Measurements from ENCODE around the gene ITGA7. TPM values are rescaled to one million over a fixed set of nuclear protein-coding genes. Genes with fewer than 3 reads are reported as not detected.

The ITGA7 gene
- total RNA-seq, 4 donors from 2014 or later = 6.8 to 167 (median 29.4) TPM

DNA sequence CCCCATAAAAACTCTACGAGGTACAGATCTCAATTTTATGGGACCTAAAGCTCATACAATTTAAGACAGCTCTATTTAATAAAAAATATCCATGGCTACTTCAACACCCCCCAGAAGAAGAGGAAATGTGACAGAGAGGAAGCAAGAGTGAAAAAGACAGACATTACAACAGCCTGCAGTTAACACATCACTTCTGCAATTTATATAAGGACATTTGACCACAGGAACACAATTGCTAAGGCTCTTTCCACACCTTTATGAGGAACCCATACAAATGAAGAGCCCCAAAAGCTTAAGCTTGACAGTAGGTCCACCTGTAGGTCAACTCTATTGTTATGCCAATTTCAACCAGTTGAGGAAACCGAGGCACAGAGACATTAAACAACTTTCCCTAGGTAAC, 65.4 kb downstream of the ITGA7 start:
- no peak overlapping the region for H3K4me3 ChIP-seq
- no peak for DNase-seq
- no peaks in the 10 kb centered on the region for H3K9me3 ChIP-seq
- no peaks in the 10 kb centered on the region for H3K27me3 ChIP-seq
- no peak overlapping the region for H3K27ac ChIP-seq
- H3K4me1 ChIP-seq = no peaks in the 10 kb centered on the region
- H3K36me3 ChIP-seq = no peaks in the 10 kb centered on the region
- TF ChIP-seq, protein P1, sequence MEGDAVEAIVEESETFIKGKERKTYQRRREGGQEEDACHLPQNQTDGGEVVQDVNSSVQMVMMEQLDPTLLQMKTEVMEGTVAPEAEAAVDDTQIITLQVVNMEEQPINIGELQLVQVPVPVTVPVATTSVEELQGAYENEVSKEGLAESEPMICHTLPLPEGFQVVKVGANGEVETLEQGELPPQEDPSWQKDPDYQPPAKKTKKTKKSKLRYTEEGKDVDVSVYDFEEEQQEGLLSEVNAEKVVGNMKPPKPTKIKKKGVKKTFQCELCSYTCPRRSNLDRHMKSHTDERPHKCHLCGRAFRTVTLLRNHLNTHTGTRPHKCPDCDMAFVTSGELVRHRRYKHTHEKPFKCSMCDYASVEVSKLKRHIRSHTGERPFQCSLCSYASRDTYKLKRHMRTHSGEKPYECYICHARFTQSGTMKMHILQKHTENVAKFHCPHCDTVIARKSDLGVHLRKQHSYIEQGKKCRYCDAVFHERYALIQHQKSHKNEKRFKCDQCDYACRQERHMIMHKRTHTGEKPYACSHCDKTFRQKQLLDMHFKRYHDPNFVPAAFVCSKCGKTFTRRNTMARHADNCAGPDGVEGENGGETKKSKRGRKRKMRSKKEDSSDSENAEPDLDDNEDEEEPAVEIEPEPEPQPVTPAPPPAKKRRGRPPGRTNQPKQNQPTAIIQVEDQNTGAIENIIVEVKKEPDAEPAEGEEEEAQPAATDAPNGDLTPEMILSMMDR (IDR thresholded peaks at IDR 0.05) = no peak
- TF ChIP-seq POLR2A (IDR thresholded peaks at IDR 0.05) = no peak
- intact Hi-C loops (cut with DNase I; ENCODE audit: low total_unique reads) = no loop called here

DNA sequence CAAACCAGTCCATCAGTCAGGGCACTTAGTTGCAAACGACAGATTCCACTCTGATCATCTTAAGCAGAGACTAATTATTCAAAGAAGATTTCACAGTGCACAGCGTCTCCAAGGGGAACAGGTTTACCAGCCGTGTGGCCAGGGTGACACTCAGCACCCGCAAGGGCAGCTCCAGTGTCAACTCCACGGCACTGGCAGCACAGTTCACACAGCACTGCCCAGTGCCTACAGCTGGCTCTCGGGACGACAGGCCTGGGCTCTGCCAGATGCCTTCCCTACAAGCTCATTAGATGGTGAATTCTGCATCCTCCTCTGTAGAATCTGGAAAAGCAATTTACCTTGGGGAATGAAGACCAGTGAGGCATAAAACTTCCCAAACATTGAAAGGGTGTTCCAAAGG, 66.1 kb downstream of the ITGA7 start:
- H3K4me1 ChIP-seq = no peaks in the 10 kb centered on the region
- no peaks in the 10 kb centered on the region for H3K27me3 ChIP-seq
- no peak overlapping the region for H3K27ac ChIP-seq
- no peaks in the 10 kb centered on the region for H3K36me3 ChIP-seq
- TF ChIP-seq POLR2A (IDR thresholded peaks at IDR 0.05) = no peak
- TF ChIP-seq, protein P1 (IDR thresholded peaks at IDR 0.05) = no peak
- no peaks in the 10 kb centered on the region for H3K9me3 ChIP-seq
- H3K4me3 ChIP-seq = no peak overlapping the region
- DNase-seq = no peak
- intact Hi-C loops (cut with DNase I; ENCODE audit: low total_unique reads) = no loop called here

GRCh38 chr12:55637467-55637866, 70.2 kb downstream of the ITGA7 start:
- no peaks in the 10 kb centered on the region for H3K36me3 ChIP-seq
- intact Hi-C loops (cut with DNase I; ENCODE audit: low total_unique reads) = no loop called here
- no peak for TF ChIP-seq POLR2A (IDR thresholded peaks at IDR 0.05)
- TF ChIP-seq, protein P1 (IDR thresholded peaks at IDR 0.05) = no peak

GRCh38 chr12:55636853-55637252, 70.9 kb downstream of the ITGA7 start, which contains the start of gene OR10P1:
Gene OR10P1 (plus strand): TSS chr12:55636892. CDS start chr12:55636892, 0 bp downstream.
- Histone ChIP-seq H3K36me3 (no peaks in the 10 kb centered on the region), H3K9me3 (no peaks in the 10 kb centered on the region), H3K27ac (no peak within 1 kb of the TSS), H3K27me3 (no peaks in the 10 kb centered on the region), H3K4me1 (no peaks in the 10 kb centered on the region), H3K4me3 (no peak within 1 kb of the TSS)
- intact Hi-C loops (cut with DNase I; ENCODE audit: low total_unique reads) = no loop called here
- DNase-seq = no peak
- TF ChIP-seq, protein P1 (IDR thresholded peaks at IDR 0.05) = no peak
- TF ChIP-seq POLR2A (IDR thresholded peaks at IDR 0.05) = no peak

More at GRCh38 chr12:55637467-55637866, 70.2 kb downstream of the ITGA7 start:
- Histone ChIP-seq H3K4me3 (no peak overlapping the region), H3K4me1 (no peaks in the 10 kb centered on the region), H3K27ac (no peak overlapping the region), H3K9me3 (no peaks in the 10 kb centered on the region), H3K27me3 (no peaks in the 10 kb centered on the region)
- DNase-seq = no peak

DNA sequence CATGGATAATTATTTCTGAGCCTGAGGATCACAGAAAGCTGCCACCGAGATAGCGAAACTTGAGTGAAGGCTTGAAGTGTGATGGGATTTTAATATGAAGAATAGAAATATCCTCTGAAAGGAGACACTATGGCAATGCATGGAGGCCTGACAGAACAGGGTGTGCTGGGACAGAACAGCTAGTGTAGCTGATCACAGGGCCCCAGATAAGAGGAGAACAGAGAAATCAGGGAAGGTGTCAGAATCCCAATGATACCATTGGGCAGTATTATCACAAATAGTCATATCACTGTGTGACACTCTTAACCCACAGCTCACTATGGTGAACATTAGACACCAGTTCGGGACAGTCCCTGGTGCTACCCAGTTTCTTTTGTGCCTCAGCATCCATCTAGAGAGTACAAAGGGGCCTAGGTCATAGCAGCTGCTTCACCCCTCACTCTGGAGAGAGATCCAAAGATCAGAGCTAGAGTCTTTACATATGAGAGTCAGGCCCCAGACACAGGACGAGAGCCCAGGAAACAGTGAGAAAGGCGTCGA, 71.5 kb downstream of the ITGA7 start:
- H3K36me3 ChIP-seq = no peaks in the 10 kb centered on the region
- TF ChIP-seq POLR2A (IDR thresholded peaks at IDR 0.05) = no peak
- TF ChIP-seq, protein P1 (IDR thresholded peaks at IDR 0.05) = no peak
- intact Hi-C loops (cut with DNase I; ENCODE audit: low total_unique reads) = no loop called here

More for the DNA sequence above, 71.5 kb downstream of the ITGA7 start:
- no peak for DNase-seq
- Histone ChIP-seq H3K27me3 (no peaks in the 10 kb centered on the region), H3K4me3 (no peak overlapping the region), H3K9me3 (no peaks in the 10 kb centered on the region), H3K27ac (no peak overlapping the region), H3K4me1 (no peaks in the 10 kb centered on the region)

Small RNAs within 50 kb of the gene (small RNA-seq; reads per million reads assigned to genes)
- gene AC009779.1 (not detected), gene AC009779.5 (not detected), gene RF00017 (not detected)

Other genes with a start within 250 kb of the ITGA7 start
- gene OR6C70, start 237.8 kb downstream of the ITGA7 start, total RNA-seq = not detected
- gene OR6C68, start 215.5 kb downstream of the ITGA7 start, total RNA-seq = not detected
- gene OR6C4, start 158.3 kb downstream of the ITGA7 start, total RNA-seq = not detected
- not detected for gene OR2AP1, start 135.4 kb downstream of the ITGA7 start, total RNA-seq
- not detected for gene OR10P1, start 71.0 kb downstream of the ITGA7 start, total RNA-seq
- gene BLOC1S1, start 8.1 kb upstream of the ITGA7 start, total RNA-seq = 100 to 1,000 TPM in 3 of 4 donors, 10 to 100 TPM in 1; 53.6 to 238 (median 140) TPM
- 10 to 100 TPM in 2 of 4 donors, 1 to 10 TPM in 2; 4.1 to 16.8 (median 9.7) TPM for gene RDH5, start 12.5 kb upstream of the ITGA7 start, total RNA-seq
- gene CD63, start 21.1 kb upstream of the ITGA7 start, total RNA-seq = 100 to 1,000 TPM; 417 to 911 (median 637) TPM
- 10 to 100 TPM in 1 of 4 donors, 1 to 10 TPM in 2, under 1 TPM in 1; 0.77 to 17.1 (median 5.0) TPM for gene GDF11, start 35.2 kb upstream of the ITGA7 start, total RNA-seq
- gene SARNP, start 109.8 kb upstream of the ITGA7 start, total RNA-seq = 100 to 1,000 TPM in 1 of 4 donors, 10 to 100 TPM in 3; 45.9 to 106 (median 66.6) TPM
- 10 to 100 TPM in 1 of 4 donors, 1 to 10 TPM in 3; 1.3 to 38.6 (median 7.5) TPM for gene ORMDL2, start 110.1 kb upstream of the ITGA7 start, total RNA-seq
- gene DNAJC14, start 121.7 kb upstream of the ITGA7 start, total RNA-seq = 100 to 1,000 TPM in 1 of 4 donors, 10 to 100 TPM in 2, 1 to 10 TPM in 1; 4.1 to 100 (median 40.2) TPM
- gene MMP19, start 135.0 kb upstream of the ITGA7 start, total RNA-seq = 10 to 100 TPM in 2 of 4 donors, 1 to 10 TPM in 2; 5.6 to 36.6 (median 11.4) TPM
- gene PYM1, start 220.0 kb upstream of the ITGA7 start, total RNA-seq = 10 to 100 TPM in 3 of 4 donors, 1 to 10 TPM in 1; 8.2 to 26.8 (median 21.9) TPM
- 100 to 1,000 TPM in 1 of 4 donors, 10 to 100 TPM in 3; 24.0 to 183 (median 55.1) TPM for gene DGKA, start 223.3 kb upstream of the ITGA7 start, total RNA-seq